ENCODE measurements around the gene EPB41L4B. TPM values are rescaled to one million over a fixed set of nuclear protein-coding genes. Genes with fewer than 3 reads are reported as not detected.

Gene EPB41L4B
- total and polyA plus RNA-seq, 12 donors, result 0.20 to 15.2 (median 4.4) TPM

DNA sequence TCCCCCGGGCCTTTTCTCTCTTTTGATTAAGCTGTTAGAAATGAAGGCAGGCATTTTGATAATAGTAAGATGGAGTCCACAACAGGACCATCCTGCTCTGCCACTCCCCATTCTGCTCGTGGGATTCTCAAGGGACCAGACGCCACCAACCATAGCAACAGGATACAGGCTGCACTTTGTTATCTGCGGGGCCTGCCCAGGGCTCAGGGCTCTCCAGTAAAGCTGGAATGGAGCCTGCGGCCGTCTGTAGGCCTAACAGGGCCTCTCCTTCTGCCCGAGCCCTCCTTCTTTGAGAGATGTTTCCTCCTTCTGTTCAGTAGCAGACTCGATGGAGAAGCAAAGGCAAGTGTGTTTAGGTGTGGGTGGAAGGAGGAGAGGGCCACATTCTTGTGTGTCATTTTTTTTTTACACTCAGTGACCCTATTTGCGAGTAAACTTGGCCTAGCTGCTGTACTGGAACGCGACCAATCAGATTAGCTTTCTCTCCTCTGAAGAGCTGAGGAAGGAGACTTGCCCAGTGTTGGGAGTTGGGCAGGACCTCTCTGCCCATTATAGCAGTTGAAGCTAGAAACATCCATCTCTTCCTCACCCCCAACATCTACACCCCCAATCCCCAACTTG lies 8.9 kb upstream of the EPB41L4B start:
- Histone ChIP-seq H3K27me3 (peaks cover 0 to 7% (median 0%) of the 10 kb centered on the region in 7 donors), H3K9me3 (no peaks in the 10 kb centered on the region), H3K4me1 (peaks cover 0 to 27% (median 14%) of the 10 kb centered on the region in 9 donors), H3K4me3 (no peak overlapping the region), H3K36me3 (no peaks in the 10 kb centered on the region), H3K27ac (peak overlapping the region in 1 of 10 donors; percentile 43)
- 34 to 35% methylated on average over 11 of the region's 11 CpGs for WGBS, 2 donors
- peak; percentile 33 to 45 for DNase-seq
- peak; percentile 29 to 73 (median 70) for ATAC-seq
- TF ChIP-seq, protein P1, sequence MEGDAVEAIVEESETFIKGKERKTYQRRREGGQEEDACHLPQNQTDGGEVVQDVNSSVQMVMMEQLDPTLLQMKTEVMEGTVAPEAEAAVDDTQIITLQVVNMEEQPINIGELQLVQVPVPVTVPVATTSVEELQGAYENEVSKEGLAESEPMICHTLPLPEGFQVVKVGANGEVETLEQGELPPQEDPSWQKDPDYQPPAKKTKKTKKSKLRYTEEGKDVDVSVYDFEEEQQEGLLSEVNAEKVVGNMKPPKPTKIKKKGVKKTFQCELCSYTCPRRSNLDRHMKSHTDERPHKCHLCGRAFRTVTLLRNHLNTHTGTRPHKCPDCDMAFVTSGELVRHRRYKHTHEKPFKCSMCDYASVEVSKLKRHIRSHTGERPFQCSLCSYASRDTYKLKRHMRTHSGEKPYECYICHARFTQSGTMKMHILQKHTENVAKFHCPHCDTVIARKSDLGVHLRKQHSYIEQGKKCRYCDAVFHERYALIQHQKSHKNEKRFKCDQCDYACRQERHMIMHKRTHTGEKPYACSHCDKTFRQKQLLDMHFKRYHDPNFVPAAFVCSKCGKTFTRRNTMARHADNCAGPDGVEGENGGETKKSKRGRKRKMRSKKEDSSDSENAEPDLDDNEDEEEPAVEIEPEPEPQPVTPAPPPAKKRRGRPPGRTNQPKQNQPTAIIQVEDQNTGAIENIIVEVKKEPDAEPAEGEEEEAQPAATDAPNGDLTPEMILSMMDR (IDR thresholded peaks at IDR 0.05), result no peak
- intact Hi-C loops (cut with DNase I), result loop anchor here in 2 of 10 donors (10.0 kb wide), 2 partner anchors 145 to 445 kb away; no protein-coding TSS in a partner anchor

DNA sequence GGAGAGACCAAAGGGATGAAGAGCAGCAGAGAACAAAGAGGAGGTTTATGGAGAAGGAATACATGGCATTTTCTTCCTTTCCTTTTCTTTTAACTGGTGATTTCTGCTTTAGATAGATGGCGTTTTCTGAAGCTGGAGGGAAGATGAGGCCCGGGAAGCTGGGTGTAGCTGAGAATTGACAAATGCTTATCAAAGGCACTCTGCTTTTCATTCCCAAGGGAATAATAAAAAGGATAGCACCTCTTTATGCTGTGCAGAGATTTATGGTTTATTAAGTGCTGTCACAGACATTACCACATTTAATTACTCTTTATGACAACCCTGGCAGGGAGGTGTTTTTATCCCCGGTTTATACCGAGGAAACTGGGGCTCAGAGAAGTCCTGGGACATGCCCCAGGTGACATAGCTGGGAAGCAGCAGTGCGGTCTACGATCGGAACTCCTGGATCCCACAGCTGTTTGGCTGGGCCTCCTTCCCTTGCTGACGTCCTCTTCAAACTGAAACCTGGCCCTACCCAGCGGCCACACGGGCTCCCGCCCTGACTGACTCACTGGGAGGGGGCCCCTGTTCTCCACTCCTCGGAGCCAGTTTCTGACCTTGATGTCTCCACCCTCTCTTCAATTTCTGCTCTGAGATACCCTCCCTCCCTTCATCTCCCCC lies 8.2 kb upstream of the EPB41L4B start:
- TF ChIP-seq, protein P1 (IDR thresholded peaks at IDR 0.05), result no peak
- Histone ChIP-seq H3K36me3 (no peaks in the 10 kb centered on the region), H3K27me3 (peaks cover 0 to 7% (median 0%) of the 10 kb centered on the region in 7 donors), H3K4me3 (no peak overlapping the region), H3K9me3 (no peaks in the 10 kb centered on the region), H3K4me1 (peaks cover 0 to 27% (median 14%) of the 10 kb centered on the region in 9 donors), H3K27ac (peak overlapping the region in 1 of 10 donors; percentile 43)
- peak in 7 of 8 donors; percentile 28 to 77 (median 60) for ATAC-seq
- peak; percentile 29 to 32 for DNase-seq
- 40 to 50% methylated on average over 12 of the region's 12 CpGs for WGBS, 2 donors
- intact Hi-C loops (cut with DNase I), result loop anchor here in 2 of 10 donors (10.0 kb wide), 2 partner anchors 144 to 444 kb away; no protein-coding TSS in a partner anchor

DNA sequence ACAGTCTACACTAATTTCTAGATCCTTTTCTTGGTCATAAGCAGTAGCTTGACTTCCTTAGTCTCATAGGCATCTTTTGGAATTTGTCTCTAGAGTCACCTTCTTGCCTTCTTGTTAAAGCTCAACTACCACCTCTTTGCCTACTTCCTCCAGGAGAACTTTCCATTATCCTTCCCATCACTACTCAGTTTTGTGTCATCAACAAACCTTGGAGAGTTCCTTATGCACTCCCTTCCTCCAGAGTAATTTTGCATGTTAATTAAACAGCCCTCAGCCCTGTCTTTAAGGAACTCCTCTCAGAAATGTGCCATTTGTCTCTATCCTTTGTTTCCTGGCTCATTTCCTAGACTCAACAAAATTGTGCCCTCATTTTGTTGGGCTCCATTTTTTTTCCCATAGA lies 4.2 kb upstream of the EPB41L4B start:
- H3K4me1 ChIP-seq, result peaks cover 0 to 16% (median 12%) of the 10 kb centered on the region in 9 donors
- ATAC-seq, result no peak
- no peaks in the 10 kb centered on the region for H3K9me3 ChIP-seq
- DNase-seq, result no peak
- no peak overlapping the region for H3K4me3 ChIP-seq
- no peak overlapping the region for H3K27ac ChIP-seq
- intact Hi-C loops (cut with DNase I), result loop anchor here in 2 of 10 donors (10.0 kb wide), 2 partner anchors 140 to 440 kb away; no protein-coding TSS in a partner anchor
- TF ChIP-seq, protein P1 (IDR thresholded peaks at IDR 0.05), result no peak
- H3K36me3 ChIP-seq, result no peaks in the 10 kb centered on the region
- peaks cover 0 to 37% (median 5%) of the 10 kb centered on the region in 7 donors for H3K27me3 ChIP-seq

DNA sequence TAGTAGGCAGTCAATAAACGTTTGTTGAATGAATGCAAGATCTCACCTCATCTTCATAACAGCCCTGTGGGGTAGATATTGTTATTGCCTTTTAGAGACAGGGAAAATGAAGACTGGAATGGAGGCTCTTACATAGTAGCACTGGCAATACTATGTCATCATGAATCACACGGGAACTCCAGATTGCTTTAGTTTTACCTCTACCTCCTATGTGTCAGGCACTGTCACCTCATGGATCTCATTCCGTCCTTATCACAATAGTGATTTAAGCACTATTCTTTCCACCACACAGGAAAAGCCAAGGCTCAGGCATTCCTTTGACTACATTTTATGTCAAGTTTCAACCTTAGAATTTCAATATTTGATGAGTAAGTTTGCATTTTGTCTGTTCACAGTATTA lies 2.9 kb upstream of the EPB41L4B start:
- 69 to 75% methylated on average over 3 of the region's 3 CpGs for whole genome bisulfite sequencing, 2 donors
- no peak for ATAC-seq
- Histone ChIP-seq H3K9me3 (no peaks in the 10 kb centered on the region), H3K4me1 (peaks cover 2 to 16% (median 10%) of the 10 kb centered on the region in 9 donors), H3K27me3 (peaks cover 0 to 50% (median 17%) of the 10 kb centered on the region in 7 donors), H3K36me3 (no peaks in the 10 kb centered on the region), H3K4me3 (no peak overlapping the region), H3K27ac (no peak overlapping the region)
- TF ChIP-seq, protein P1 (IDR thresholded peaks at IDR 0.05), result no peak
- intact Hi-C loops (cut with DNase I), result loop anchor here in 4 of 10 donors (5.0 to 10.0 kb wide), 3 partner anchors 131 to 439 kb away; no protein-coding TSS in a partner anchor
- DNase-seq, result no peak

Data from heart right ventricle (tissue), 16 donors.